ENCODE measurements around the gene PACS2.

Gene PACS2

GRCh38 chr14:105335735-105336476 is 21.4 kb downstream of the PACS2 start:
- no peak overlapping the region for H3K27ac ChIP-seq
- no peak overlapping the region for H3K4me2 ChIP-seq

DNA sequence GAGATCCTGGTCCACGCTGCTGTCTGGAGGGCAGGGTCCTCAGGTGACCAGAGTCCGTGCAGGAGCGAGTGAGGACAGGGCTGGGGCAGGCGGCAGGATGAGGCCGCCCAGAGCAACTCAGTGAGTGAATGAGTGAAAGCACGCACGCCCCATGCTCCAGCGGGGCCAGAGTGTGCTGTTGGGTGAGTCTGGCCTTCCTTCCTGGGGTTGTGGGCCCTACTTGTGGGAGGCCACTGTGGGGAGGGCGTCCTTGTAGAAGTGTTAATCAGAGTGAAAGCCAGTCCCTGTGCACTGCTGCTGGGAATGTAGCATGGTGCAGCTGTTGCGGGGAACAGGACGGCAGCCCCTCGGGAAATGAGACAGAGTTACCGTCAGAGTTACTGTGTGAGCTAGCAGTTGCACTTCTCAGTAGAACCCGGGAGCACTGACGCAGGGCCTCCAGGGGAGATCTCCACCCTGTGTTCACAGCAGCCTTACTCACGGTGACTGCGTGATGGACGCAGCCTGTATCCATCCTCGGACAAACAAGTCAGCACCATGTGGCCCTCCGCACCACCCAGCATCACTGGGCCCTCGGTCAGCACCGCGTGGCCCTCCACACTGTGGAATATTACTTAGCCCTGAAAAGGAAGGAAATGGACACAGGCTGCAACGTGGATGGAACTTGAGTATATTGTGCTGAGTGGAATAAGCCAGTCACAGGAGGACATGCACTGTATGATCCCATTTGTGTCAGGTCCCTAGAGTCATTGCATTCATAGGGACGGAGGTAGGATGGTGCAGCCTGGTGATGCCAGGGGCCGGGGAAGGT is 22.1 kb downstream of the PACS2 start:
- H3K27ac ChIP-seq: no peak overlapping the region
- TF ChIP-seq, protein P1, sequence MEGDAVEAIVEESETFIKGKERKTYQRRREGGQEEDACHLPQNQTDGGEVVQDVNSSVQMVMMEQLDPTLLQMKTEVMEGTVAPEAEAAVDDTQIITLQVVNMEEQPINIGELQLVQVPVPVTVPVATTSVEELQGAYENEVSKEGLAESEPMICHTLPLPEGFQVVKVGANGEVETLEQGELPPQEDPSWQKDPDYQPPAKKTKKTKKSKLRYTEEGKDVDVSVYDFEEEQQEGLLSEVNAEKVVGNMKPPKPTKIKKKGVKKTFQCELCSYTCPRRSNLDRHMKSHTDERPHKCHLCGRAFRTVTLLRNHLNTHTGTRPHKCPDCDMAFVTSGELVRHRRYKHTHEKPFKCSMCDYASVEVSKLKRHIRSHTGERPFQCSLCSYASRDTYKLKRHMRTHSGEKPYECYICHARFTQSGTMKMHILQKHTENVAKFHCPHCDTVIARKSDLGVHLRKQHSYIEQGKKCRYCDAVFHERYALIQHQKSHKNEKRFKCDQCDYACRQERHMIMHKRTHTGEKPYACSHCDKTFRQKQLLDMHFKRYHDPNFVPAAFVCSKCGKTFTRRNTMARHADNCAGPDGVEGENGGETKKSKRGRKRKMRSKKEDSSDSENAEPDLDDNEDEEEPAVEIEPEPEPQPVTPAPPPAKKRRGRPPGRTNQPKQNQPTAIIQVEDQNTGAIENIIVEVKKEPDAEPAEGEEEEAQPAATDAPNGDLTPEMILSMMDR (conservative IDR thresholded peaks at IDR 0.05; ENCODE audit: low read depth, low read length): no peak
- H3K27me3 ChIP-seq (ENCODE audit: insufficient read depth, low read depth): no peaks in the 10 kb centered on the region
- peaks cover 29% of the 10 kb centered on the region for H3K4me1 ChIP-seq (ENCODE audit: low read depth, poor library complexity, severe bottlenecking)
- H3K79me2 ChIP-seq (ENCODE audit: insufficient read depth, low read depth): no peaks in the 10 kb centered on the region
- H4K20me1 ChIP-seq (ENCODE audit: insufficient read depth): no peaks in the 10 kb centered on the region; the same call in 1 of the 2 replicates
- no peak overlapping the region for H3K4me2 ChIP-seq
- H3K36me3 ChIP-seq (ENCODE audit: insufficient read depth): no peaks in the 10 kb centered on the region
- H3K4me3 ChIP-seq (IDR thresholded peaks at IDR 0.05; ENCODE audit: insufficient read depth, low read depth, low read length): no peak overlapping the region
- no peak overlapping the region for H3K9ac ChIP-seq
- no peak overlapping the region for H2AFZ ChIP-seq (ENCODE audit: low read depth)

More at GRCh38 chr14:105335735-105336476, 21.4 kb downstream of the PACS2 start:
- Histone ChIP-seq H3K79me2 (ENCODE audit: insufficient read depth, low read depth) (no peaks in the 10 kb centered on the region), H3K36me3 (ENCODE audit: insufficient read depth) (no peaks in the 10 kb centered on the region), H3K4me3 (IDR thresholded peaks at IDR 0.05; ENCODE audit: insufficient read depth, low read depth, low read length) (no peak overlapping the region), H2AFZ (ENCODE audit: low read depth) (no peak overlapping the region), H3K4me1 (ENCODE audit: low read depth, poor library complexity, severe bottlenecking) (peaks cover 21% of the 10 kb centered on the region), H3K27me3 (ENCODE audit: insufficient read depth, low read depth) (no peaks in the 10 kb centered on the region), H3K9ac (no peak overlapping the region), H4K20me1 (ENCODE audit: insufficient read depth) (no peaks in the 10 kb centered on the region; the same call in 1 of the 2 replicates)
- TF ChIP-seq, protein P1 (conservative IDR thresholded peaks at IDR 0.05; ENCODE audit: low read depth, low read length): no peak

DNA sequence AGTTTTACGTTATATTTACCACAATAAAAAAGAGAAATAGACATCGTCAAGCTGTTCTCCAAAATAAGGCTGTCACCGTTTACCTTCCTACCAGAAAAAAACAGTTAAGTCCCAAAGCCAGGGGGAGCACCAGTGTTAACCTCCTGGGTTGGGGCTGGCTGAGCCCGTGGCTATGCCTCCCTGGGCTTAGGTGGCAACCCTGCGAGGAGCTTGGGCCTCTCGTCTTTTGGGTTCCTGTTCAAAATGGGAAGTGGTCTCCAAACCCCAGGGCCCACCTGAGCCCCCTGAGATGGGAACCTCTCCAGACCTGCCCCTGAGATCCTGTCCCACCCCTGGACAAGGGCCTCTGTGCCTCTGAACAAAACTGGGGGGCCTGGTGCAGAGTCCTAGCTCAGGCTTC is 22.9 kb downstream of the PACS2 start:
- TF ChIP-seq, protein P1 (conservative IDR thresholded peaks at IDR 0.05; ENCODE audit: low read depth, low read length): no peak
- no peaks in the 10 kb centered on the region for H3K79me2 ChIP-seq (ENCODE audit: insufficient read depth, low read depth)
- H3K4me3 ChIP-seq (IDR thresholded peaks at IDR 0.05; ENCODE audit: insufficient read depth, low read depth, low read length): no peak overlapping the region
- no peak overlapping the region for H3K27ac ChIP-seq
- H4K20me1 ChIP-seq (ENCODE audit: insufficient read depth): no peaks in the 10 kb centered on the region; the same call in 1 of the 2 replicates
- no peak overlapping the region for H3K9ac ChIP-seq
- peaks cover 36% of the 10 kb centered on the region for H3K4me1 ChIP-seq (ENCODE audit: low read depth, poor library complexity, severe bottlenecking)
- H3K27me3 ChIP-seq (ENCODE audit: insufficient read depth, low read depth): no peaks in the 10 kb centered on the region
- H3K36me3 ChIP-seq (ENCODE audit: insufficient read depth): no peaks in the 10 kb centered on the region
- H2AFZ ChIP-seq (ENCODE audit: low read depth): no peak overlapping the region
- no peak overlapping the region for H3K4me2 ChIP-seq

DNA sequence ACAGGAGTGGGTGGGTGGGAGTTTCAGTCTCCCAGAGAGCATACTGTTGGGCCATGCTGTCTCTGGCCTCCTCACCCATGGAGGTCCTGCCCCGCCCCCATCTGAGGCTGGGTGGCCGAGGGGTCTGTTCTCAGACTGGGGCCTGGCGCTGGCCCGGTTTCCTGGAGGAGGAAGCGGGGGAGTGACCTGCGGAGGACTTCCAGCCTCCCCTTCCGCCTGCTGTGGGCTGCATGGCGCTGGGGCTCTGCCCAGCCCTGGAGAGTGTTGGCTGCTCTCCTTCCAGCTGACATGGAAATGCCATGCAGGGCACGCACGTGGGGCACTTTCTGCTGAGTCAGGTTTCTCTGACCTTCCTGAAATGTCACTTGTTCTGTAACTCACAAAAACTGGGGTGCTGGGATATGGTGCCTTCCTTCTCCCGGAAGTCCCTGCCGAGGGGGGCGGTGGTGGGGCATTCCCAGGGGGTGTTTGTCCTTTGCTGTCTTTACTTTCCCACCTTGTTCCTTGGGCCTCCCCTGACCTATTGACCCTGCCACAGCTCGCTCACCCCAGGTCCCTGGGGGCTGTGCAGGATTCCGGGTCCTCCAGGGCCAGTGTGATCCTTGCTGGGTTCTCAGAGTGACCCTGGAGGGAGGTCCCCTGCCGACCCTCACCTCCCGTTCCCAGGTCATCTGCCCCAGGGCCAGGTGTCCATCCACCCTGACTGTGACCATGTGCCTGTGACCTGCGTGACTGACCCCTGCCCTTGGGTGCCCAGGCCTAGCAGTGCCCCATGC is 23.6 kb downstream of the PACS2 start:
- H3K4me3 ChIP-seq (IDR thresholded peaks at IDR 0.05; ENCODE audit: insufficient read depth, low read depth, low read length): no peak overlapping the region
- no peaks in the 10 kb centered on the region for H3K27me3 ChIP-seq (ENCODE audit: insufficient read depth, low read depth)
- H2AFZ ChIP-seq (ENCODE audit: low read depth): no peak overlapping the region
- H3K36me3 ChIP-seq (ENCODE audit: insufficient read depth): no peaks in the 10 kb centered on the region
- no peak overlapping the region for H3K4me2 ChIP-seq
- peaks cover 37% of the 10 kb centered on the region for H3K4me1 ChIP-seq (ENCODE audit: low read depth, poor library complexity, severe bottlenecking)
- no peak overlapping the region for H3K9ac ChIP-seq
- H3K27ac ChIP-seq: no peak overlapping the region
- no peaks in the 10 kb centered on the region; the same call in 1 of the 2 replicates for H4K20me1 ChIP-seq (ENCODE audit: insufficient read depth)
- H3K79me2 ChIP-seq (ENCODE audit: insufficient read depth, low read depth): no peaks in the 10 kb centered on the region
- TF ChIP-seq, protein P1 (conservative IDR thresholded peaks at IDR 0.05; ENCODE audit: low read depth, low read length): no peak

Data from KMS-11 (cell line).